ENCODE measurements around the gene SMIM32. TPM values are rescaled to one million over a fixed set of nuclear protein-coding genes. Genes with fewer than 3 reads are reported as not detected.

The SMIM32 gene
- total and polyA plus RNA-seq, 2 experiments from 2014 or later, result 1.9 to 3.9 TPM

GRCh38 chr5:136230176-136230575 is 37.2 kb upstream of the SMIM32 start:
- Histone ChIP-seq H3K27ac (no peak overlapping the region), H3K27me3 (peaks cover 7% of the 10 kb centered on the region), H3K4me1 (ENCODE audit: insufficient read depth) (no peaks in the 10 kb centered on the region), H3K9me2 (replicated peaks; ENCODE audit: insufficient read depth) (no peaks in the 10 kb centered on the region), H3K4me3 (no peak overlapping the region), H3K36me3 (replicated peaks; ENCODE audit: insufficient read depth, low read depth) (no peaks in the 10 kb centered on the region), H3K9me3 (ENCODE audit: low read depth) (no peaks in the 10 kb centered on the region), H3K79me2 (no peaks in the 10 kb centered on the region), H4K20me1 (ENCODE audit: insufficient read depth, poor library complexity, severe bottlenecking) (no peaks in the 10 kb centered on the region), H2AFZ (no peak overlapping the region), H3K4me2 (no peak overlapping the region)
- DNase-seq (ENCODE audit: low spot score), result no peak
- TF ChIP-seq, protein P1, sequence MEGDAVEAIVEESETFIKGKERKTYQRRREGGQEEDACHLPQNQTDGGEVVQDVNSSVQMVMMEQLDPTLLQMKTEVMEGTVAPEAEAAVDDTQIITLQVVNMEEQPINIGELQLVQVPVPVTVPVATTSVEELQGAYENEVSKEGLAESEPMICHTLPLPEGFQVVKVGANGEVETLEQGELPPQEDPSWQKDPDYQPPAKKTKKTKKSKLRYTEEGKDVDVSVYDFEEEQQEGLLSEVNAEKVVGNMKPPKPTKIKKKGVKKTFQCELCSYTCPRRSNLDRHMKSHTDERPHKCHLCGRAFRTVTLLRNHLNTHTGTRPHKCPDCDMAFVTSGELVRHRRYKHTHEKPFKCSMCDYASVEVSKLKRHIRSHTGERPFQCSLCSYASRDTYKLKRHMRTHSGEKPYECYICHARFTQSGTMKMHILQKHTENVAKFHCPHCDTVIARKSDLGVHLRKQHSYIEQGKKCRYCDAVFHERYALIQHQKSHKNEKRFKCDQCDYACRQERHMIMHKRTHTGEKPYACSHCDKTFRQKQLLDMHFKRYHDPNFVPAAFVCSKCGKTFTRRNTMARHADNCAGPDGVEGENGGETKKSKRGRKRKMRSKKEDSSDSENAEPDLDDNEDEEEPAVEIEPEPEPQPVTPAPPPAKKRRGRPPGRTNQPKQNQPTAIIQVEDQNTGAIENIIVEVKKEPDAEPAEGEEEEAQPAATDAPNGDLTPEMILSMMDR (IDR thresholded peaks at IDR 0.05; ENCODE audit: poor library complexity), result no peak
- TF ChIP-seq EZH2phosphoT487 (IDR thresholded peaks at IDR 0.05; ENCODE audit: low read depth, severe bottlenecking, unreplicated experiment), result no peak
- TF ChIP-seq EZH2 (IDR thresholded peaks at IDR 0.05; ENCODE audit: borderline replicate concordance), result no peak
- 32% methylated on average over 1 of the region's 1 CpG for WGBS (ENCODE audit: low lambda C conversion rate, missing lambda C conversion rate)

DNA sequence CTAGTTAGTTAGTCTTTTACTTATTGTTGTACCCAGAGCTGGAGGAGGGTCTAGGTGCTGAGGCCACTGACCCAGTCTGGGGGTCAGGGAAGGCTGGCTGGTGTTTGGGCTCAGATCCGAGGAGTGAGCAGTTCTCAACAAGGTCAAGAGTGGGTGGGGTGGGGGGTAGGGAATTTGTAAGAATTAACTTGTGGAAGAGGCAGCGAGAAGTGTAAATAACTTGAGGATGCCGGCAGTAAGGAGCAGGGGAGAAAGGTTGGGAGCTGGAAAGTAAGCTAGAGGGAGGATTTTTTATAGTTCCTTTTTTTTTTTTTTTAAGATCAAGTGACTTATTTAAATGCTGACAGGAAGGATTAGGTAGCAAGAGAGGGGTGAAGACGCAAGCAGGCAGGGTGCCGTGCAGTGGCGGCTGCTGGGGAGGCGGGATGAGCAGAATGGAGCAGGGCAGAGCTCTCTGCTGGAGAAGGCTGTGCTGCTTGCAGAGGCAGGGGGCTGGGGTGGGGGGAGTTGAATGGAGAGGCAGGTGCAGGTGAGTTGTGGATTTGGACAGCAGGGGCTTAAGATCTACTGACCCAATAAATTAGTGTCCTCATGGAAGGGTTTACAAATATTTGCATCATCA is 35.3 kb upstream of the SMIM32 start:
- Histone ChIP-seq H3K9me2 (replicated peaks; ENCODE audit: insufficient read depth) (no peaks in the 10 kb centered on the region), H2AFZ (no peak overlapping the region), H3K36me3 (replicated peaks; ENCODE audit: insufficient read depth, low read depth) (no peaks in the 10 kb centered on the region), H3K27ac (no peak overlapping the region), H3K4me3 (no peak overlapping the region), H3K9me3 (ENCODE audit: low read depth) (no peaks in the 10 kb centered on the region), H4K20me1 (ENCODE audit: insufficient read depth, poor library complexity, severe bottlenecking) (no peaks in the 10 kb centered on the region), H3K27me3 (peaks cover 7% of the 10 kb centered on the region), H3K4me1 (ENCODE audit: insufficient read depth) (no peaks in the 10 kb centered on the region), H3K79me2 (no peaks in the 10 kb centered on the region), H3K4me2 (no peak overlapping the region)
- no peak for TF ChIP-seq EZH2phosphoT487 (IDR thresholded peaks at IDR 0.05; ENCODE audit: low read depth, severe bottlenecking, unreplicated experiment)
- TF ChIP-seq, protein P1 (IDR thresholded peaks at IDR 0.05; ENCODE audit: poor library complexity), result no peak
- no peak for TF ChIP-seq EZH2 (IDR thresholded peaks at IDR 0.05; ENCODE audit: borderline replicate concordance)
- no peak for DNase-seq (ENCODE audit: low spot score)
- WGBS (ENCODE audit: low lambda C conversion rate, missing lambda C conversion rate), result 44% methylated on average over 7 of the region's 7 CpGs

DNA sequence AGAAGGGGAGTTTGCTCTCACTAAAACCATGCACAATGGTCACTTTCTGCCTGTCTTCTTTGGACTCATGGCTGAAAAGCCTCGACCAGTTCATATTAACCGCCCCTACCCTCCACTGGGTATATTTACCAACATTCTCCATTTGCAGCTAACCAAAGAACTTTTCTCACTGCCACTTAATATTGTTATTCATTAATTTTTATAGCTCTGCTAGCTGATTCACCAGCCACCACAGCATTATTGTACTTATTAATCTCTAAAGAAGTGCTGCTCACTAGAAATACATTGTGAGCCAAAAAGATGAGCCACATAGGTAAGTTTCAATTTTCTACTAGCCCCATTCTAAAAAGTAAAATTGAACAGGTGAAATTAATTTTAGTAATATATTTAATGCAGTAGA is 33.4 kb upstream of the SMIM32 start:
- no peak overlapping the region for H2AFZ ChIP-seq
- no peaks in the 10 kb centered on the region for H3K9me3 ChIP-seq (ENCODE audit: low read depth)
- no peak overlapping the region for H3K4me3 ChIP-seq
- H3K36me3 ChIP-seq (replicated peaks; ENCODE audit: insufficient read depth, low read depth), result no peaks in the 10 kb centered on the region
- no peaks in the 10 kb centered on the region for H3K79me2 ChIP-seq
- H3K4me1 ChIP-seq (ENCODE audit: insufficient read depth), result no peaks in the 10 kb centered on the region
- no peak overlapping the region for H3K4me2 ChIP-seq
- H4K20me1 ChIP-seq (ENCODE audit: insufficient read depth, poor library complexity, severe bottlenecking), result no peaks in the 10 kb centered on the region
- H3K27ac ChIP-seq, result no peak overlapping the region
- DNase-seq (ENCODE audit: low spot score), result no peak
- TF ChIP-seq EZH2phosphoT487 (IDR thresholded peaks at IDR 0.05; ENCODE audit: low read depth, severe bottlenecking, unreplicated experiment) (no peak), EZH2 (IDR thresholded peaks at IDR 0.05; ENCODE audit: borderline replicate concordance) (no peak)
- TF ChIP-seq, protein P1 (IDR thresholded peaks at IDR 0.05; ENCODE audit: poor library complexity), result no peak
- H3K9me2 ChIP-seq (replicated peaks; ENCODE audit: insufficient read depth), result no peaks in the 10 kb centered on the region
- peaks cover 7% of the 10 kb centered on the region for H3K27me3 ChIP-seq
- 80% methylated on average over 2 of the region's 2 CpGs for WGBS (ENCODE audit: low lambda C conversion rate, missing lambda C conversion rate)
